ENCODE data around the gene EHD3.

Gene EHD3

GRCh38 chr2:31213601-31214443, 20.1 kb upstream of the EHD3 start:
- DNase-seq, result no peak

GRCh38 chr2:31214444-31214915, 19.5 kb upstream of the EHD3 start:
- no peak for DNase-seq

- no peak for DNase-seq
Measured at GRCh38 chr2:31216734-31217133, 17.2 kb upstream of the EHD3 start.

- DNase-seq, result no peak
Measured at GRCh38 chr2:31217465-31218200, 16.3 kb upstream of the EHD3 start, which contains the start of gene CAPN14. Gene CAPN14 (minus strand): TSS chr2:31217515. CDS start chr2:31205447, 12,068 bp downstream.

GRCh38 chr2:31219131-31219969, 14.6 kb upstream of the EHD3 start:
- DNase-seq, result no peak

GRCh38 chr2:31221544-31221943, 12.4 kb upstream of the EHD3 start:
- no peak for DNase-seq

- no peak for DNase-seq
Measured at GRCh38 chr2:31222071-31222470, 11.9 kb upstream of the EHD3 start.

- DNase-seq, result no peak
Measured at GRCh38 chr2:31223026-31223425, 10.9 kb upstream of the EHD3 start.

GRCh38 chr2:31223749-31224148, 10.2 kb upstream of the EHD3 start:
- DNase-seq, result no peak

- DNase-seq, result no peak
Measured at GRCh38 chr2:31226266-31226665, 7.7 kb upstream of the EHD3 start.

- DNase-seq, result no peak
Measured at GRCh38 chr2:31227110-31227509, 6.8 kb upstream of the EHD3 start.

- no peak for DNase-seq
Measured at GRCh38 chr2:31227711-31228125, 6.2 kb upstream of the EHD3 start.

GRCh38 chr2:31228717-31229116, 5.2 kb upstream of the EHD3 start:
- DNase-seq, result no peak

GRCh38 chr2:31230751-31231150, 3.2 kb upstream of the EHD3 start:
- no peak for DNase-seq

GRCh38 chr2:31231571-31232302, 2.2 kb upstream of the EHD3 start:
- DNase-seq, result no peak

GRCh38 chr2:31232586-31232985, 1.4 kb upstream of the EHD3 start:
- DNase-seq, result no peak

GRCh38 chr2:31233231-31233630, 721 bp upstream of the EHD3 start:
- DNase-seq, result peak in 1 of 2 experiments; percentile 26

GRCh38 chr2:31234683-31235503, 941 bp downstream of the EHD3 start:
- DNase-seq, result no peak

GRCh38 chr2:31235504-31235902, 1.6 kb downstream of the EHD3 start:
- peak in 1 of 2 experiments; percentile 21 for DNase-seq

- no peak for DNase-seq
Measured at GRCh38 chr2:31236433-31237205, 2.7 kb downstream of the EHD3 start.

Measured in SW 1271 (cell line).